ENCODE measurements around the gene HES5. TPM values are rescaled to one million over a fixed set of nuclear protein-coding genes. Genes with fewer than 3 reads are reported as not detected.

The HES5 gene
- total and polyA plus RNA-seq, 2 of the 13 experiments (the other 11 are each of a cell fraction or from before 2014, with no cell fraction given), result not detected

Other genes starting within 250 kb of the HES5 start
- 3.9 and 6.5 TPM in 2 replicates for gene MORN1, start 138.7 kb downstream of the HES5 start, total RNA-seq (2016; rRNA removed; fragmentation: Illumina TruSeq; extraction: Trizol)
- gene MORN1, start 138.7 kb downstream of the HES5 start, polyA plus RNA-seq (2011; rRNA removed), result 2.6 and 3.1 TPM in 2 replicates
- gene RER1, start 138.4 kb downstream of the HES5 start, total RNA-seq (2016; rRNA removed; fragmentation: Illumina TruSeq; extraction: Trizol), result 83.9 and 128 TPM in 2 replicates
- gene RER1, start 138.4 kb downstream of the HES5 start, polyA plus RNA-seq (2011; rRNA removed), result 135 and 164 TPM in 2 replicates
- gene PEX10, start 117.7 kb downstream of the HES5 start, total RNA-seq (2016; rRNA removed; fragmentation: Illumina TruSeq; extraction: Trizol), result 38.3 and 39.6 TPM in 2 replicates
- gene PEX10, start 117.7 kb downstream of the HES5 start, polyA plus RNA-seq (2011; rRNA removed), result 16.1 and 21.0 TPM in 2 replicates
- 0.14 and 0.15 TPM in 2 replicates for gene PLCH2, start 54.0 kb downstream of the HES5 start, total RNA-seq (2016; rRNA removed; fragmentation: Illumina TruSeq; extraction: Trizol)
- 0.67 and 1.3 TPM in 2 replicates for gene PLCH2, start 54.0 kb downstream of the HES5 start, polyA plus RNA-seq (2011; rRNA removed)
- gene PANK4, start 3.7 kb downstream of the HES5 start, total RNA-seq (2016; rRNA removed; fragmentation: Illumina TruSeq; extraction: Trizol), result 9.2 and 19.3 TPM in 2 replicates
- 17.2 and 17.4 TPM in 2 replicates for gene PANK4, start 3.7 kb downstream of the HES5 start, polyA plus RNA-seq (2011; rRNA removed)
- gene TNFRSF14, start 26.1 kb upstream of the HES5 start, total RNA-seq (2016; rRNA removed; fragmentation: Illumina TruSeq; extraction: Trizol), result 6.2 and 11.9 TPM in 2 replicates
- gene TNFRSF14, start 26.1 kb upstream of the HES5 start, polyA plus RNA-seq (2011; rRNA removed), result 49.9 and 70.7 TPM in 2 replicates
- gene PRXL2B, start 56.5 kb upstream of the HES5 start, total RNA-seq (2016; rRNA removed; fragmentation: Illumina TruSeq; extraction: Trizol), result 14.1 and 16.8 TPM in 2 replicates
- 22.1 and 29.5 TPM in 2 replicates for gene PRXL2B, start 56.5 kb upstream of the HES5 start, polyA plus RNA-seq (2011; rRNA removed)
- not detected in 2 replicates for gene MMEL1, start 102.8 kb upstream of the HES5 start, total RNA-seq (2016; rRNA removed; fragmentation: Illumina TruSeq; extraction: Trizol)
- gene MMEL1, start 102.8 kb upstream of the HES5 start, polyA plus RNA-seq (2011; rRNA removed), result 0.48 and 1.6 TPM in 2 replicates

All from HepG2 (cell line).